Liver (tissue), 9 donors: ENCODE results near the gene TTYH1. TPM values are rescaled to one million over a fixed set of nuclear protein-coding genes. Genes with fewer than 3 reads are reported as not detected.

ENCODE experiments used
- DNase-seq: peaks from one replicate; pipeline ENCODE4 v3.0.0-alpha.2; 2017; ENCODE audit warnings: low spot score
- H3K27ac ChIP-seq, 2 donors: one replicate each; pipeline ENCODE4 v1.7.0; 2013; ENCODE audit warnings: inconsistent platforms in 2 of 2, low read length in 2 of 2, control low read depth in 1 of 2, low read depth in 1 of 2, mild to moderate bottlenecking in 1 of 2
- H3K27me3 ChIP-seq, 4 donors: one replicate each; pipeline versions ENCODE4 v1.6.1 to v1.7.0; 2013; ENCODE audit warnings: low read length in 3 of 4, inconsistent platforms in 1 of 4, mild to moderate bottlenecking in 1 of 4, moderate library complexity in 1 of 4; ENCODE audit not compliant: control insufficient read depth in 4 of 4, insufficient read depth in 4 of 4
- H3K36me3 ChIP-seq, 4 donors: one replicate each; pipeline versions ENCODE4 v1.6.1 to v1.7.0; 2013; ENCODE audit warnings: low read length in 3 of 4, mild to moderate bottlenecking in 3 of 4, low read depth in 1 of 4, moderate library complexity in 1 of 4; ENCODE audit not compliant: control insufficient read depth in 4 of 4, insufficient read depth in 3 of 4
- H3K4me1 ChIP-seq, 4 donors: one replicate each; pipeline versions ENCODE4 v1.6.1 to v1.7.0; 2013; ENCODE audit warnings: low read length in 3 of 4, mild to moderate bottlenecking in 3 of 4, moderate library complexity in 1 of 4; ENCODE audit not compliant: control insufficient read depth in 4 of 4, insufficient read depth in 4 of 4
- H3K4me3 ChIP-seq, 3 donors: one replicate each; pipeline versions ENCODE4 v1.6.1 to v1.7.0; 2013; ENCODE audit warnings: low read length in 3 of 3, control low read depth in 1 of 3, low read depth in 1 of 3, mild to moderate bottlenecking in 1 of 3
- H3K9ac ChIP-seq, 2 donors: one replicate each; pipeline ENCODE4 v1.7.0; 2013; ENCODE audit warnings: low read length in 2 of 2, mild to moderate bottlenecking in 2 of 2, moderate library complexity in 2 of 2, control low read depth in 1 of 2, low read depth in 1 of 2
- H3K9me3 ChIP-seq, 4 donors: one replicate each; pipeline versions ENCODE4 v1.6.1 to v1.7.0; 2013; ENCODE audit warnings: low read length in 3 of 4; ENCODE audit not compliant: control insufficient read depth in 4 of 4
- FOXA1 ChIP-seq: IDR thresholded peaks from 2 replicates; pipeline ENCODE4 v1.6.1; 2016; ENCODE audit warnings: antibody characterized with exemption
- GABPA ChIP-seq, 2 donors: IDR thresholded peaks in 1 of 2; conservative IDR thresholded peaks in 1 of 2; 2 replicates each; pipeline ENCODE4 v1.6.1; 2016; ENCODE audit warnings: antibody characterized with exemption in 2 of 2, mild to moderate bottlenecking in 1 of 2, moderate library complexity in 1 of 2
- HNF4A ChIP-seq, 2 donors: conservative IDR thresholded peaks; 2 replicates each; pipeline ENCODE4 v1.6.1; 2016; ENCODE audit warnings: antibody characterized with exemption in 2 of 2, mild to moderate bottlenecking in 2 of 2
- JUND ChIP-seq, 2 donors: IDR thresholded peaks; 2 replicates each; pipeline ENCODE4 v1.6.1; 2016; ENCODE audit warnings: antibody characterized with exemption in 2 of 2
- NR2F2 ChIP-seq: IDR thresholded peaks from 2 replicates; pipeline ENCODE4 v1.6.1; 2016; ENCODE audit warnings: antibody characterized with exemption
- RAD21 ChIP-seq, 2 donors: IDR thresholded peaks; 2 replicates each; pipeline ENCODE4 v1.6.1; 2016; ENCODE audit warnings: antibody characterized with exemption in 2 of 2, mild to moderate bottlenecking in 2 of 2
- RXRA ChIP-seq, 2 donors: IDR thresholded peaks; 2 replicates each; pipeline ENCODE4 v1.6.1; 2017 to 2018; ENCODE audit warnings: antibody characterized with exemption in 2 of 2, mild to moderate bottlenecking in 1 of 2
- TAF1 ChIP-seq: conservative IDR thresholded peaks from 2 replicates; pipeline ENCODE4 v1.6.1; 2016; ENCODE audit warnings: antibody characterized with exemption, mild to moderate bottlenecking
- YY1 ChIP-seq: IDR thresholded peaks from 2 replicates; pipeline ENCODE4 v1.6.1; 2016; ENCODE audit warnings: antibody characterized with exemption, mild to moderate bottlenecking
- ZBTB33 ChIP-seq: IDR thresholded peaks from 2 replicates; pipeline ENCODE4 v1.6.1; 2016; ENCODE audit warnings: antibody characterized with exemption
- WGBS: extraction: QIAGEN DNeasy Blood & Tissue Kit; methylation state at CpG from one replicate; pipeline ENCODE4 v1.1.7; 2013; 5-methylcytosine and 5-hydroxymethylcytosine counted together
- polyA plus RNA-seq, 2 donors: library from polyadenylated mRNA; stranded (reverse) in 1 of 2; unstranded in 1 of 2; fragments of 200-250 nt in 1 of 2; fragments of >200 nt in 1 of 2; fragmentation: Nextera tagmentation in 1 of 2; extraction: Ambion mirVana in 1 of 2; gene quantifications; one replicate each; pipeline versions ENCODE4 v1.2.1 to v1.2.3, GENCODE V29; 2013 to 2015
- total RNA-seq, 2 donors: library from RNA; depleted of rRNA; stranded (reverse); fragments of >200 nt; gene quantifications; one replicate each; pipeline ENCODE4 v1.2.3, GENCODE V29; 2014
- TF ChIP-seq, protein P1 (sequence below): IDR thresholded peaks from 2 replicates; pipeline ENCODE4 v1.6.1; 2016; ENCODE audit warnings: antibody characterized with exemption
- TF ChIP-seq, protein P2 (sequence below): IDR thresholded peaks from 2 replicates; pipeline ENCODE4 v1.6.1; 2016; ENCODE audit warnings: antibody characterized with exemption, mild to moderate bottlenecking
- donor health status: healthy.
- donor health status: healthy.
- donor health status: healthy.
- donor health status: healthy.
- donor health status: healthy.

The TTYH1 gene
- total and polyA plus RNA-seq, 4 donors = 0.28 to 1.1 (median 0.61) TPM

GRCh38 chr19:54435551-54436016 lies 20.3 kb downstream of the TTYH1 start:
- no peak overlapping the region for H3K9ac ChIP-seq
- WGBS = 31% methylated on average over 16 of the region's 16 CpGs
- no peak for DNase-seq
- H3K27me3 ChIP-seq = no peaks in the 10 kb centered on the region
- TF ChIP-seq TAF1 (no peak), RXRA (IDR thresholded peaks at IDR 0.05) (no peak), RAD21 (IDR thresholded peaks at IDR 0.05) (no peak), NR2F2 (no peak), FOXA1 (no peak), JUND (IDR thresholded peaks at IDR 0.05) (no peak)
- TF ChIP-seq, protein P1, sequence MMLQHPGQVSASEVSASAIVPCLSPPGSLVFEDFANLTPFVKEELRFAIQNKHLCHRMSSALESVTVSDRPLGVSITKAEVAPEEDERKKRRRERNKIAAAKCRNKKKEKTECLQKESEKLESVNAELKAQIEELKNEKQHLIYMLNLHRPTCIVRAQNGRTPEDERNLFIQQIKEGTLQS = no peak
- TF ChIP-seq, protein P2, sequence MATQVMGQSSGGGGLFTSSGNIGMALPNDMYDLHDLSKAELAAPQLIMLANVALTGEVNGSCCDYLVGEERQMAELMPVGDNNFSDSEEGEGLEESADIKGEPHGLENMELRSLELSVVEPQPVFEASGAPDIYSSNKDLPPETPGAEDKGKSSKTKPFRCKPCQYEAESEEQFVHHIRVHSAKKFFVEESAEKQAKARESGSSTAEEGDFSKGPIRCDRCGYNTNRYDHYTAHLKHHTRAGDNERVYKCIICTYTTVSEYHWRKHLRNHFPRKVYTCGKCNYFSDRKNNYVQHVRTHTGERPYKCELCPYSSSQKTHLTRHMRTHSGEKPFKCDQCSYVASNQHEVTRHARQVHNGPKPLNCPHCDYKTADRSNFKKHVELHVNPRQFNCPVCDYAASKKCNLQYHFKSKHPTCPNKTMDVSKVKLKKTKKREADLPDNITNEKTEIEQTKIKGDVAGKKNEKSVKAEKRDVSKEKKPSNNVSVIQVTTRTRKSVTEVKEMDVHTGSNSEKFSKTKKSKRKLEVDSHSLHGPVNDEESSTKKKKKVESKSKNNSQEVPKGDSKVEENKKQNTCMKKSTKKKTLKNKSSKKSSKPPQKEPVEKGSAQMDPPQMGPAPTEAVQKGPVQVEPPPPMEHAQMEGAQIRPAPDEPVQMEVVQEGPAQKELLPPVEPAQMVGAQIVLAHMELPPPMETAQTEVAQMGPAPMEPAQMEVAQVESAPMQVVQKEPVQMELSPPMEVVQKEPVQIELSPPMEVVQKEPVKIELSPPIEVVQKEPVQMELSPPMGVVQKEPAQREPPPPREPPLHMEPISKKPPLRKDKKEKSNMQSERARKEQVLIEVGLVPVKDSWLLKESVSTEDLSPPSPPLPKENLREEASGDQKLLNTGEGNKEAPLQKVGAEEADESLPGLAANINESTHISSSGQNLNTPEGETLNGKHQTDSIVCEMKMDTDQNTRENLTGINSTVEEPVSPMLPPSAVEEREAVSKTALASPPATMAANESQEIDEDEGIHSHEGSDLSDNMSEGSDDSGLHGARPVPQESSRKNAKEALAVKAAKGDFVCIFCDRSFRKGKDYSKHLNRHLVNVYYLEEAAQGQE = no peak
- no peak overlapping the region for H3K27ac ChIP-seq
- H3K36me3 ChIP-seq = peaks cover 0 to under 1% (median 0%) of the 10 kb centered on the region in 4 donors
- no peak overlapping the region for H3K4me3 ChIP-seq
- H3K4me1 ChIP-seq = peaks cover 1 to 11% (median 9%) of the 10 kb centered on the region in 4 donors
- H3K9me3 ChIP-seq = no peaks in the 10 kb centered on the region

DNA sequence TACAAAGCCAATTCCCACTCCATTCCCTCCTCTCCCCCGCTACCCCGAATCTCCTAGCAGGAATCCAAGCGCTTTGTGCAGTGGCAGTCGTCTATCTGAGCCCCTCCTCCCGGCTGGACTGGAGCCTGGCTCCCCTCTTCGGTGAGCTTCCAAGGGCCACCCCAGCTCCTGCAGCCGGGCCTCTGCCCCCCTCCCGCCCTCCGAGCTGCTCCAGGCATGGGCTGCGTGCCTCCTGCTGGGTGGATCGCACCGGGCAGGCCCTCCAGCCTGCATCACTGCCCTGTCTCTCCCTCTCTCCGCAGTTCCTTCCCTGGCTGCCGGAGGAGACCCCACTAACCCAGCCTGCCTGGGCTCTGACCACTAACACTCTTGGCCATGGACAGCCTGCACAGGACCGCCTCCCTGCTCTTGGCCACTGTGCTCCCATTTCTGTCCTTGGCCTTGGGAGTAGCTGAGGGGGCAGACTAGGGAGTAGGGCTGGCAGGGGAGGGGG lies 20.8 kb downstream of the TTYH1 start:
- WGBS = 49% methylated on average over 15 of the region's 15 CpGs
- H3K9ac ChIP-seq = no peak overlapping the region
- H3K4me1 ChIP-seq = peaks cover 0 to 7% (median 6%) of the 10 kb centered on the region in 4 donors
- TF ChIP-seq GABPA (IDR thresholded peaks at IDR 0.05 in 1 of 2, conservative IDR thresholded peaks at IDR 0.05 in 1 of 2) (no peak), HNF4A (conservative IDR thresholded peaks at IDR 0.05) (no peak), NR2F2 (no peak), YY1 (no peak), FOXA1 (no peak), ZBTB33 (no peak), JUND (IDR thresholded peaks at IDR 0.05) (no peak)
- TF ChIP-seq, protein P1 = no peak
- TF ChIP-seq, protein P2 = no peak
- no peak for DNase-seq
- H3K9me3 ChIP-seq = no peaks in the 10 kb centered on the region
- no peak overlapping the region for H3K27ac ChIP-seq
- H3K4me3 ChIP-seq = no peak overlapping the region
- peaks cover 0 to 4% (median 0%) of the 10 kb centered on the region in 4 donors for H3K36me3 ChIP-seq
- H3K27me3 ChIP-seq = no peaks in the 10 kb centered on the region
